Skeletal muscle cell (primary cell): ENCODE measurements around the gene NOBOX.
A peak's percentile ranks its signal among the peaks of the same experiment; 100 is the strongest.
"Not testable (repeated sequence)": the region's sequence is repeated elsewhere in the genome, so short reads cannot be mapped to it uniquely, and the experiment has no call there.

ENCODE experiments used
- DNase-seq: peaks from one replicate; pipeline ENCODE4 v3.0.0-alpha.2; 2010; ENCODE audit warnings: low read depth
- H3K4me3 ChIP-seq: 2 replicates; pipeline ENCODE4 v1.5.1; 2011; ENCODE audit warnings: low read depth, mild to moderate bottlenecking, control low read depth, low read length, moderate library complexity

Gene NOBOX

DNA sequence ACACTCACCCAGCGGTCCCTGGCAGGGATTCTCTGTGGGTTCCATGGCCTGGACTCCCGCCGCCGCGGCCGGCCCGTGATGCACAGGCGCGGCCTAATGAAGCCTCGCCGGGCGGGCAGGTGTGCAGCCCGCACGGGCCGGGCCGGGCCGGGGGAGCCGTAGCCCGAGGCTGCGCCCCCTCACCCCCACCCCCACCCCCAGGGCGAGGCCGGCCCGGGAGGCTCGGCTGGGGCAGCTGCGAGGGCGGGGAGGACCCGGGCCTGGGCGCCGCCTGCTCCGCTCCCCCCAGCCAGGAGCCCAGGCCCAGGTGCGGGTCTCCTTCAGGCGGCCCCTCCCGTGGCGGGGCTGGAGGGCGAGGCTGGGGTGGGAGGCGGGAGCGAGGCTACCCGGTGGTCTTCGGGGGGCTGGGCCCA is at the start of gene NOBOX:
TSS of gene NOBOX (minus strand) at position 45 of the 413 bp plus-strand sequence.
- no peak within 1 kb of the TSS for H3K4me3 ChIP-seq
- no peak for DNase-seq

DNA sequence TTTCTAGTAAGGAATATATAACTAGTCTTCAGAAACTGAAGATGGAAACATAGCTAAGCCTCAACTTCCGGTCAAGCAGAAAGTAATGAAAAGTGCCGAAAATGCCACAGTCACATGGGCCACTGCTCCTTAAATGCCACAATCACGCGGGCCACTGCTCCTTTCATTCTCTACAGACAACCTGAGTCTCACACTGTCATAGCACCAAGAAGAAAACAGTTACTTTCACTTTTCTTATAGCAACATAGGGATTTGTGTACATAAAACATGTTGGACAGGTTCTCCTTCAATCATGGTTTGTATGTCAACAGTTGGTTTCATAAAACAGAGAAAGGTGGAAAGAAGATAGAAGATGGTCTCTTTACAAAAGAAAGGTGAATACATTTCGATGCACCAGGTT is 48.6 kb upstream of the NOBOX start:
- DNase-seq, result no peak

DNA sequence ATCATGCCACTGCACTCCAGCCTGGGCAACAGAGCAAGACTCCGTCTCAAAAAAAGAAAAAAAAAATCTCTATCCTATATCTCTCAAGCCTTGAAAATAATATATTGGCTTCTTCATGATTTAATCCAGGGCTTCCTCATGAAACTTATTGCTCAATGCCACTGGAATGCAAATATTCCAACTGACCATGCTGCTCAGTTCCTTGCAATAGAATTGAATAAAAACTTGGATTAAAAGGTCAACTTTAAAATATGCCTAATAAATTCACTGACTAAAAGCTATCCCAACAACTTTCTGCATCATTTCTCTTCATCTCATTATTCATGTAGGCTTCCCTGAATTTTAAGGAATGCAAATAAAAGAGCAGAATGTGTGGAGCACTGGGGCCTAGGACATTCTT is 42.1 kb upstream of the NOBOX start:
- no peak overlapping the region for H3K4me3 ChIP-seq
- no peak for DNase-seq

More for the DNA sequence above, 48.6 kb upstream of the NOBOX start:
- no peak overlapping the region for H3K4me3 ChIP-seq

DNA sequence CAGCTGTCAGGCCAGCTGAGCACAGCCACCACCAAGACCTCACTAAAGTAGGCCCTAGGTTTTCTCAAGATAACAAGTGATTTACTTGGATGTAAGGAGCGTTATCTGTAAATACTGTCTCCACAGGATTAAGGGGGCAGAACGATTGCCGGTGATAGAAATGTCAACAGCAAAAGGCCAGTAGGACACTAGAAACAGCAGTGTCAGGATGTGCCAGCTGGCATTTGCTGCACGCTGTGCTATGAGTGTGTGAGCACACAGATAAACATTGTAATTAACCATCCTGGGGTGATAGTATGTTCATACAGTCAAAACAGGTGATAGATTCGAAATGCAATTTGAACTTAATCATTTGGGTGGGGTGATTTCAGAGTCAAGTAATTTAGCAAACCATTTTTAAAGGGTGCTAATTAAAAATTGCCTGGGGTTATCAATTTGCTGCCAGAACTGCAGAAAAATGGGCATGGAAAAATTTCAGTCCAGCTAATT is 36.3 kb upstream of the NOBOX start:
- DNase-seq, result no peak
- no peak overlapping the region for H3K4me3 ChIP-seq

DNA sequence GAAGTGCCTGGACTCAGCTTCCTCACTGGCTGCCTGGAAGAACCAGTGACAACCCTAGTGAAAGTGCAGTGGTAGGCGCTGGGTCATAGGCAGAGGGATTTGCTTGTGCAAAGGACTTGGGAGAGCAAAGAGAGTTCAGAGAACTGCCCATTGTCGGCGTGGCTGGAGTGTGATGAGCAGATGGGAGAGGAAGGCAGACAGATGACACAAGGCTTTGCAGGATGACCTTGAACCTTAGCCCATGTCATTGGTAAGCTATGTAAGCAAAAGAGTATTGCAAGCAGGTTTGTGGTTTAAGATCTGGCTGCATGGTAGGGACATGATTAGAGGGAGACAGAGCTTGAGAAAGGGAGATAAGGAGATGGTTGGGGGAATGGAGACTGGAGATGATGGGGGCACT is 35.3 kb upstream of the NOBOX start:
- H3K4me3 ChIP-seq, result no peak overlapping the region
- no peak for DNase-seq

DNA sequence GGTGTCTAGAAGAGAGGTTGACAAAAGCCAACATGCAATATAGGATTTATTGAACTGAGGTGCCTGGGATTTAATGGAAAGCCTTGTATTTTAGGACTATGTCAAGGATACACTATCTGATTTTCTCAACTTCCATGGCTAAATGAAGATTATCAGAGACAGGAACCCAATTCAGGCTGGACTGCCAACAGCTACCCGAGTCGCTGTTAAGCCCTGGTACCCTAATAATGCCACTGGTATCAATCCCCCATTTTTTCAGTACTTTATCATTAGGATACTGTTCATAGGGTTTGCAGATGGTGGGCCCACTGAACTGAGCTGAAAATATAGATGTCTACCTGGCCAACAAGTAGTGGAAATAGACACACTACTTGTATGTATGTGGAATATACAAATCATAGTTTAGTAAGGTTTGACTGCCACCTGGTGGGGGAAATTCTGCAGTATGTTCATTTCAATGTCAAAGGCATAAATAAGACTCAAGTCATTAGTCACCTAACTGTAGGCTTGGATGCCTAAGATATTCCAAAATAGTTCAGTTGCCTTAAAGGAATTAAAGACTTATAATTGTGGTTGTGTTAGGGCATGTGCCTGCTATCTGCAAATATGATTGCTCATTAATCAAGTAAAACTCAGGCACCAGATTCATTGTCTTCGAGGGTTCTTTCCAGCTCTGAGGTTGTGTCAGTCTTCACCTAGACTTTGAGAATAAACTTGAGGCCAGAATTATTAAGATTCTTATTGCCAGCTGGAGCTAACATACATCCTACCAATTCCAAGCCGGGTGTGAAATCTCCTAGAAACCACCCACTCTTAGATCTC is 34.1 kb upstream of the NOBOX start:
- peak; percentile 19 for DNase-seq
- no peak overlapping the region for H3K4me3 ChIP-seq

DNA sequence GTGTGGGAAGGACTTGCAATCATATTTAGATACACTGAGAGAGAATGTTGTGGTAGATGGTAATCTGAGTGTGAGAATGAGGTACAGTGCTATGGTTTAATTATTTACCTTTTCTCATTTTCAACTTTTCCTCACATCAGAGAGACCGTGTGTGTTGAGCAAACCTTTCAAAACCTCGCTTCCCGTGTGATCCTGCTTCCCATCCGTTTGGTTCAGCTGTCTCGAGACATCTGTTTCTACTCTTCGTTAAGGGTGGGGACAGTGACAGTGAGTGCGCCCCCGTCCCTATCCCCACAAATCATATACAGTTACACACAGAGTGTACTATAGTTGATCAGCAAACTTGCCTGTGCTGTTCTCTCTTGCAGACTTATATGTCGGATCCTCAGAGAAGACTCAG is 33.0 kb upstream of the NOBOX start:
- no peak for DNase-seq
- no peak overlapping the region for H3K4me3 ChIP-seq

DNA sequence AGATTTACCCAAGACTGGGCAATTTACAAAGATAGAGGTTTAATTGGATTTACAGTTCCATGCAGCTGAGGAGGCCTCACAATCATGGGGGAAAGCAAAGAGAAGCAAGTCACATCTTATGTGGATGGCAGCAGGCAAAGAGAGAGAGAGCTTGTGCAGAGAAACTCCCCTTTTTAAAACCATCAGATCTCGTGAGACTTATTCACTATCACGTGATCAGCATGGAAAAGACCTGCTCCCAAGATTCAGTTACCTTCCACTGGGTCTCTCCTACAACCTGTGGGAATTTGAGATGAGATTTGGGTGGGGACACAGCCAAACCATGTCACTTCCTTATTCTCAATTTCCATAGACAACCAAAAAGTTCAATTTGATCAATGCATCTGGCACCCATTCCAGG is 24.9 kb upstream of the NOBOX start:
- DNase-seq, result no peak
- H3K4me3 ChIP-seq, result no peak overlapping the region

DNA sequence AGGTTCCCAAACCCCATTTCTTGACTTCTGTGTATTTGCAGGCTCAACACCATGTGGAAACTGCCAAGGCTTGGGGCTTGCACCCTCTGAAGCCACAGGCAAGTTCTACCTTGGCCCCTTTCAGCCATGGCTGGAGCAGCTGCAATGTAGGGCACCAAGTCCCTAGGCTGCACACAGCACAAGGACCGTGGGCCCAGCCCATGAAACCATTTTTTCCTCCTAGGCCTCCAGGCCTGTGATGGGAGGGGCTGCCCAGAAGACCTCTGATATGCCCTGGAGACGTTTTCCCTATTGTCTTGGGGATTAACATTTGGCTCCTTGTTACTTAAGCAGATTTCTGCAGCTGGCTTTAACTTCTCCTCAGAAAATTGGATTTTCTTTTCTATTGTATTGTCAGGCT is 24.0 kb upstream of the NOBOX start:
- DNase-seq, H3K4me3 ChIP-seq: not testable (repeated sequence)

DNA sequence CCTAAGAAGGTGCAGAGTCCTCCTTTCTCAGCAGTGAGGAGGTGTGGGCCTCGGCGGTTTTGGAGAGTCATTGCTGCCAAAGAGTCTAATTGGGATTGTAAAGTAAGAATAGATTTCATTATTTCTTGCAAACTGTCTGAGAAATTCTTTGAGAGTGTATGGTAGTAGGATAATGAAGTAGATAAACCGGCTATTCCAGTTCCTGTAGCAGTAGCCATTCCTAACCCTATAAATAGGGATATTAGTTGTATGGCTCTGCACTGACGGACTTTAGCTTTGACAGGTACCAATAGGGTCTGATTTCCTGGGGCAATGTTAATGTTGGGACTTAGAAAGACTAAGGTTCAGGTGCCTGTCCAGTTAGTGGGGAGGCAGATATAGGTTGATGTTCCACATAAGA is 15.4 kb upstream of the NOBOX start:
- H3K4me3 ChIP-seq, DNase-seq: not testable (repeated sequence)

DNA sequence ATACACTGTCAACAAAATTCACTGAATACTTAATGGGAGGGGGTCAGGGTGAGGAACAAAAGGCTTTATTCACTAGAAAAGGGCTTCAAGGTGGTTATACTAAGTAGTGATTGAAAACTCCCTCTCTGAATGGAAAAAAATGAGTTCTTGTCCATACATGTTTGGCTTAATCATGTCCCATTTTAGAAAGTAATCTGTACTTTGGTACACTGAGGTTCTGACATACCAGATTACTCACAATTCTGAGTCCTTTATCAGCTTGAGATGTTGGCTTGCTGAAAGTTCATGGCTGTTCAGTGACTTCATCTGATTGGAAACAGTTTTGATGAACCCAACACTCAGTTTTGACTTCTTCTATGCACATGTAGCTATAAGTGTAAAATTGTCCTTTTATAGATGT is 12.8 kb upstream of the NOBOX start:
- H3K4me3 ChIP-seq, result no peak overlapping the region

DNA sequence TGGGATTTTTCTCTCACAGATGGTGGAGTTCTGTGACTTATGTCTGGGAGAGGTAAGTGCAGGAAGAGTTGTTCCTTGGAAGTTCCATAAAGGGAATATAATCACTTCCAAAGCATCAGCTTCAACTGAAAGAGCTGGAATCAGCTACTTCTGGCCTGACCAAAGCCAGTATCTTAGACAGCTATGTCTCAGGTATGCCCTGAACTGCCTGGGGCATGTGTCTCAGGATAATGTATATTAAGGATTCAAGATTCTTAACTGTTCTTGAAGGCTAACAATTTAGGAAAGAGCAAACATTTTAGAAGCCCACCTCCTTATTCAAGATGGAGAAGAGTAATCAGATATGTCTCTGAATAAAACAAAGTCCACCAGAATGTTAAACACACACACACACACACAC is 12.4 kb upstream of the NOBOX start:
- no peak for DNase-seq
- H3K4me3 ChIP-seq, result no peak overlapping the region

More for the DNA sequence above, 12.8 kb upstream of the NOBOX start:
- DNase-seq, result no peak

DNA sequence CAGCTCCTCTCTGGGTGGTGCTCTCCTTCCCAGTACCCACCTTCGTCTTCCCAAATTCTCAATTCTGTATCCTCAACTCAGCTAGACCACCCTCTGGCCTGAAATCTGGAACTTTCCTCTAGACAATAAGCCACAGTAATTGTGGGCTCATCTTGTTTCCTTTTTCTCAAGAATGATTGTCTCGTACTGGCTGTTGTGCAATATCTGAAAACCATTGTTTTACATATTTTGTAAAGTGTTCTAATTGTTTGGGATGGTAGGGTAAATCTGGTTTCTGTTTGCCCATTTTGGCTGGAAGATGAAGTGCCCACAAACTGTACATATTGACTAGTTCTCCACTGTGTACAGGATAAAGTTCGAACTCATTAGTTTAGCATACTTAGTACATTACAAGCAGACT is 11.3 kb upstream of the NOBOX start:
- no peak overlapping the region for H3K4me3 ChIP-seq
- no peak for DNase-seq

DNA sequence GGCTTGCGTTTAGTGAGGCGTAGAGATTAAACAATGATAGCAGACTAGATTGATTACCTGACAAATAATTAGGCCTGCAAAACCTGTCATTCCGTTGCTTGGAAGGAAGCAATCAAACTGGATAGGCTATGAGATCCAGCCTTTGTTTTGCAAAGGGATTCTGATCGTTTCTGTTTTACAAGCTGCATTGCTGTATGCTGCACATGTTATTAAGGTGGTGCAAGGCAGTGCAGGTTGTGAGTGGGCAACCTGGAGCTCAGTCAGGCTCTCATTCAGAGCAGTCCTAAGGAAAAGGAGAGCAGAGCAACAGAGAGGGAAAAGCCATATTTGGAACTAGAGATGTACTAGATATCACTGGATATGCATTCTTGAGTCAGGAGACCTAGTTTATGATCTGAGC is 6.9 kb upstream of the NOBOX start:
- no peak for DNase-seq
- H3K4me3 ChIP-seq, result no peak overlapping the region

DNA sequence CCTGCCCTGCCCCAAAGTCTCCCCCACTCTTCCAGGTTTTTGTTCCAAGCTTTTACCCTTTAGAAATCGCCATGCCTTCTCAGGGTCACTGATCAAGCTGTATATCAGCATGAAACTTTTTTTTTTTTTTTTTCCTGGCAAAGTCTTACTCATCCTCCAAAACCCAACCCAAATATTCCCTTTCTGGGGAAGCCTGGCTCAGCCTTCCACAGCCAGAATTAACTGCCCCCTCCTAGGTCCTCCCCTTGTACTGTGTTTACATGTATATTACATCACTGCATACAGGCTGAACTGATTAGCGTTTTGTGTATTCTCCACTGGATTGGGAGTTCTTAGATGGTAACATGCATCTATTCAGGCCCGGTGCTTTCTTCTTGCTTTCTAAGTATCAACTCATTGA is 4.6 kb upstream of the NOBOX start:
- no peak overlapping the region for H3K4me3 ChIP-seq
- no peak for DNase-seq

DNA sequence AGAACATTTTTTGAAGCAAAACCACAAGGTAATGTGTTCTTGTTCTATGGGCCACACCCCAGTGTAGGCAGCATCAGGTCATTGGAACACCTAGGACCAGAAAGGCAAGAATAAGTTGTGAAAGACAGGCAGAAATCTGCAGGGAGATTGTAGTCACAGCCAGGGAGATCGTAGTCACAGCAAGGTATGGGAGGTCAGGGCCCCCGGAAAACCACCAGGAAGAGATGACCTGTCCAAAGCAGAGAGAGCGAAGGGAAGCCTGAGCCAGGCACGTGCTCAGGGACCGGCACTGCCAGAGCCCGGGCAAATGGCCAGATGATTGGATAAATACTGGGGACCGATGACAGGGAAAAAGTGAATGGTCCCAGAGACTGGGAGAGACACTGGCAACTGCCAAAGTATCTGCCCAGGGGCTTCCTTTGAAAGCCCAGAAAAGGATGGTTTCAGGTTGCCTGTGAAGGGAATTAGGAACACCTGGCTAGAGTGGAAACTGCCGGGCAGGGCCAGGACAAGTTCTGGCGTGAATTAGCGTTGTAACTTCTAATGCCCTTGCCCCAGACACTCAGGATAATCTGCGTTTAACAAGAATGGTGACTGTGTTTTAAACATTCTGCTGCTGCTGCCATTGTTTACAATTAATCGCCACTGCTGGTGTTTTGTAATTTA is 3.9 kb upstream of the NOBOX start:
- no peak overlapping the region for H3K4me3 ChIP-seq
- DNase-seq, result no peak

DNA sequence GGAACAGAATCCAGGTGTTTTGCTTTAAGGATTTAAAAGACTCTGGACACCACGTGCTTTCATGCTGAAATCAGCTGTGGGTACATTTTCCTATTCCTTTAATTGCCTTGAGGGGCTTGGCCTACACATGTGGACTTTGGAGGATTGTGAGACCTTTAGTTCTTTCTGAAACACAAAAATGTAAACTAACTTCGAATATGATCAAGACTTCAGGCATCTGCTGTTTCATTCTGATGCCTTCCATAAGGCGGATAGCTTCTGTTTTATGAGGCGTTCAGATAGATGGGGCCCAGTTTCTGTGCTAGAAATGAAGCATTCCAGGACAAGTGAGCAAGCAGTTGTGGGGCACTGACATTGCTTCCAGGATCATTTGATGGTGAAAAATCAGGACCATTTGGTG is 1.5 kb upstream of the NOBOX start:
- no peak for DNase-seq
- H3K4me3 ChIP-seq, result no peak overlapping the region

DNA sequence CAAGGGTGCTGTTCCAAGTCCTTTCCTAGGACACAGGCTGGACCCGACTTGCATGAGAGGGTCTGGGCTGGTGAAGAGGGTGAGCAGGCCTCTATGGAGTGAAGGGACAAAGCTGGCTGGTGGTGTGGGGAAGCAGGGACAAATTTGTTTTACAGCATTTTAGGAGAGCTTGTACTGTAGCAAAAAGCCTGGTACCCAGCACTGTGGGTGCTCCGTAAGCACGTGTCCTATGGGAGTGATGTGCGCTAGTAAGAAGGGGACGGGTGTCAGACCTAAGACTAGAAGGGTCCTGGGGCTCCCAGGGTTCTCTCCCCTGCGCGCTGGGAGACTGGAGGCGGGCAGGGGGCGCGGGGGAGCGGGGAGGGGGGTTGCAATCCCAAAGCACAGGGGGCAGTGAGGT is 391 bp downstream of the NOBOX start:
- H3K4me3 ChIP-seq, result no peak overlapping the region
- DNase-seq, result no peak

DNA sequence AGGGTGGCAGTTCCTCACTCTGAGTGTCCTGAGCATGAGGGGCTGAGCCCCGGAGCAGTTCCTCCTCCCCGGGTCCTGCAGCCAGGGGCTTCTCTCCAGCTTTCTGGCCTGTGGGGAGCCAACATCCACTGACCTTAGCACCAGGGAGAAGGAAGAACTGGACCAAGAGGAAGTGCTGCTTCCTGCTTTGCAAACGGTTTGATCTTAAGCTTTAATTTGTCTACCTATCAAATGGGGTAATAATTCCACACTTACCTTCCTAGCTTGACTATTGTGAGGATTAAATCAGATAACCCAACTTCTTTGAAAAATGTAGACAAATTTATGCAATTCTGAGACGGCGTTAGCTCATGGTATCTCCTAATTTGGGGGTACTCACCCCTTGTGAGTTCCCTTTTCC is 2.0 kb downstream of the NOBOX start:
- H3K4me3 ChIP-seq, result no peak overlapping the region
- no peak for DNase-seq

DNA sequence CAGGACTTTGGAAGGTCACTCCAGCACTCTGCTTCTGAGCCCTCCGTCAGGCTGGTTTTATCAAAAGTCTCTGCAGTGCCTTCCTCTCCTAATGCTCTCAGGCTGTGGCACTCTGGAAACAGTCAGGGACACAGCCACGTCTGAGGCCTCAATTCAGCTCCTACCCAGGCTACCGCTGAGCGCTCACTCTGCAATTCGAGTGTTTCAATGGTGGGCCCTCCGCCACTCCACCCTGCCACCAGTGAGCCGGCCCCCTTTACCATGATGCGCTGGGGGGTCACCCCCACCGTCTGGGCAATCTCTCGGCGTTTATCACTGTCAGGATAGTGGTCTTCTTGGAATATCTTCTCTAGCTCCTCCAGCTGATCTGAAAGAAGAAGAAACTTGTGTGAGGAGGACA is 3.5 kb downstream of the NOBOX start:
- no peak for DNase-seq
- H3K4me3 ChIP-seq, result no peak overlapping the region

DNA sequence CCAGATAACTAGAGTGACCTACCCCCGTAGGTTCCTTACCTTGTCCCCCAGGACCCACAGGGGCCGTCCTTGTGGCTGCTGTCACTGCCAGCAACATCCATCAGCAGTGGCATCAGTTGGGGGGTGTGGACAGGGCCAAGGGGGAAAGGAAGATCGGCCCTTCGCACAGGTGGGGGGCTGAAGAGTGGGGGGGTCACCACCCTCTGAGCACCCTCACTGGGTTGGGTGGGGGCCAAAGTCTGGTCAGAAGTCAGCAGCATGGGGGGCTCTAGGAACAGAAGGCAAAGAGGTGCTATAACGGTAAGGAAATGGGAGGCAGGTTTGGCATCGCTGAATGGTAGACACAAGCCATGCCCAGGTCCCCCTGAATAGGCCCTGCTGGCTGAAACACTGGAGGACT is 4.6 kb downstream of the NOBOX start:
- H3K4me3 ChIP-seq, result no peak overlapping the region
- DNase-seq, result no peak
